Measurements from ENCODE around the gene TIMM29. TPM values are rescaled to one million over a fixed set of nuclear protein-coding genes. Genes with fewer than 3 reads are reported as not detected.
A peak's percentile ranks its signal among the peaks of the same experiment; 100 is the strongest.

The TIMM29 gene
- polyA plus RNA-seq, 3 donors: 5.2 to 18.7 (median 14.1) TPM

- peaks cover 2% of the 10 kb centered on the region for H3K4me1 Mint-ChIP-seq
- intact Hi-C loops (cut with micrococcal nuclease): no loop called here
These were observed 16.0 kb upstream of the TIMM29 start for GRCh38 chr19:10912619-10913018.

DNA sequence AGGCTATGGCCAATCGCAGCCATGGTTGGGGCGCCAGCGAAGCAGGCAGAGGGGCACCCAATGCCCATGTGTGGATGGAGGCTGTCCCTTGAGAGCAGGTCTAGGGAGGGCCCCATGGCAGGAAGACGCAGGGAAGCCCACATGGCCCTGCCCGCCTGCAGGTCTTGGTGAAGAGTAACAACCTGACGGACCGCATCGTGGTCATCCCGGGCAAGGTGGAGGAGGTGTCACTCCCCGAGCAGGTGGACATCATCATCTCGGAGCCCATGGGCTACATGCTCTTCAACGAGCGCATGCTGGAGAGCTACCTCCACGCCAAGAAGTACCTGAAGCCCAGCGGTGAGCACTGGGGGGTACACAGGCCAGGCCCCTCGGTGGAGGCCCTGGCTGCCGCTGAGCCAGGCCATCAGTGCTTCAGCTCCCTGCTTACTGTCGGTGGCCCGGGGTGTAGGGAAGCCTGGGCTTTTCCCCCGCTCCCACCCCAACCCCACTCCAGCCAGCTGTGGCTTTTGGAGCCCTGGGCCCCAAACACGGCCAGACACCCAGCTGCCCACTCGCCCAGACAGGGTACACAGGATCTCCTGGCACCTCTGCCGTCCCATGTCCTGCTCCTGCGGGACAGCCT is 14.8 kb upstream of the TIMM29 start:
- H3K9me3 ChIP-seq (replicated peaks in 1 of 2; ENCODE audit: control insufficient read depth in 1 of 2, insufficient read depth in 1 of 2, low read length in 2 of 2): no peaks in the 10 kb centered on the region
- H3K4me1 ChIP-seq (ENCODE audit: control insufficient read depth in 1 of 2, insufficient read depth in 2 of 2, low read length in 2 of 2): no peaks in the 10 kb centered on the region
- H3K4me3 ChIP-seq (replicated peaks in 1 of 3; ENCODE audit: low read depth in 2 of 3, low read length in 3 of 3): no peak overlapping the region
- no peak overlapping the region for H3K9ac ChIP-seq (ENCODE audit: insufficient read depth, low read length, poor library complexity, severe bottlenecking)
- Mint-ChIP-seq H3K4me3 (no peak overlapping the region), H3K27ac (no peak overlapping the region), H3K9me3 (peaks cover 0 to 2% (median 0%) of the 10 kb centered on the region in 7 donors), H3K27me3 (ENCODE audit: low read depth in 3 of 3) (peaks cover 0 to 3% (median 0%) of the 10 kb centered on the region in 3 donors), H3K36me3 (peaks cover 41 to 75% of the 10 kb centered on the region in 2 donors), H3K4me1 (no peaks in the 10 kb centered on the region)
- no peak for DNase-seq
- no peak overlapping the region for H2AFZ ChIP-seq (ENCODE audit: insufficient read depth, low read depth, low read length, poor library complexity, severe bottlenecking)
- intact Hi-C loops (cut with micrococcal nuclease): no loop called here
- no peak overlapping the region for H3K4me2 ChIP-seq (replicated peaks; ENCODE audit: extremely low read depth, low read length, poor library complexity, severe bottlenecking)
- H4K20me1 ChIP-seq (ENCODE audit: insufficient read depth, low read length): no peaks in the 10 kb centered on the region
- no peak overlapping the region for H3K27ac ChIP-seq (ENCODE audit: low read depth in 1 of 2, low read length in 2 of 2)
- no peak for TF ChIP-seq CTCF (IDR thresholded peaks at IDR 0.05)
- WGBS (ENCODE audit: insufficient coverage): over 99% methylated on average over 19 of the region's 24 CpGs
- H3K36me3 ChIP-seq (replicated peaks in 1 of 2; ENCODE audit: control insufficient read depth in 1 of 2, insufficient read depth in 2 of 2, low read length in 2 of 2): peaks cover 42 to 69% of the 10 kb centered on the region in 2 donors
- H3K27me3 ChIP-seq (ENCODE audit: control insufficient read depth in 2 of 2, insufficient read depth in 2 of 2, low read length in 2 of 2): no peaks in the 10 kb centered on the region
- H3K79me2 ChIP-seq (ENCODE audit: insufficient read depth, low read length): no peaks in the 10 kb centered on the region

More at GRCh38 chr19:10912619-10913018, 16.0 kb upstream of the TIMM29 start:
- H3K27me3 ChIP-seq (ENCODE audit: control insufficient read depth in 2 of 2, insufficient read depth in 2 of 2, low read length in 2 of 2): no peaks in the 10 kb centered on the region
- no peaks in the 10 kb centered on the region for H3K79me2 ChIP-seq (ENCODE audit: insufficient read depth, low read length)
- no peak overlapping the region for H3K9ac ChIP-seq (ENCODE audit: insufficient read depth, low read length, poor library complexity, severe bottlenecking)
- H3K4me3 Mint-ChIP-seq: no peak overlapping the region
- peaks cover 0 to 2% (median 0%) of the 10 kb centered on the region in 7 donors for H3K9me3 Mint-ChIP-seq
- H3K36me3 Mint-ChIP-seq: peaks cover 48 to 79% of the 10 kb centered on the region in 2 donors
- no peak overlapping the region for H3K4me2 ChIP-seq (replicated peaks; ENCODE audit: extremely low read depth, low read length, poor library complexity, severe bottlenecking)
- peak overlapping the region in 2 of 7 donors; percentile 46 to 61 for H3K27ac Mint-ChIP-seq
- no peak overlapping the region for H3K4me3 ChIP-seq (replicated peaks in 1 of 3; ENCODE audit: low read depth in 2 of 3, low read length in 3 of 3)
- no peak overlapping the region for H2AFZ ChIP-seq (ENCODE audit: insufficient read depth, low read depth, low read length, poor library complexity, severe bottlenecking)
- H4K20me1 ChIP-seq (ENCODE audit: insufficient read depth, low read length): no peaks in the 10 kb centered on the region
- TF ChIP-seq CTCF (IDR thresholded peaks at IDR 0.05): no peak
- no peaks in the 10 kb centered on the region for H3K9me3 ChIP-seq (replicated peaks in 1 of 2; ENCODE audit: control insufficient read depth in 1 of 2, insufficient read depth in 1 of 2, low read length in 2 of 2)
- no peak for DNase-seq
- WGBS (ENCODE audit: insufficient coverage): 98% methylated on average over 18 of the region's 18 CpGs
- no peaks in the 10 kb centered on the region for H3K4me1 ChIP-seq (ENCODE audit: control insufficient read depth in 1 of 2, insufficient read depth in 2 of 2, low read length in 2 of 2)
- no peak overlapping the region for H3K27ac ChIP-seq (ENCODE audit: low read depth in 1 of 2, low read length in 2 of 2)
- peaks cover 53 to 76% of the 10 kb centered on the region in 2 donors for H3K36me3 ChIP-seq (replicated peaks in 1 of 2; ENCODE audit: control insufficient read depth in 1 of 2, insufficient read depth in 2 of 2, low read length in 2 of 2)
- H3K27me3 Mint-ChIP-seq (ENCODE audit: low read depth in 3 of 3): peaks cover 0 to 3% (median 2%) of the 10 kb centered on the region in 3 donors

All from CD14-positive monocyte (primary cell).